Measurements from ENCODE around the gene TPRN.

DNA sequence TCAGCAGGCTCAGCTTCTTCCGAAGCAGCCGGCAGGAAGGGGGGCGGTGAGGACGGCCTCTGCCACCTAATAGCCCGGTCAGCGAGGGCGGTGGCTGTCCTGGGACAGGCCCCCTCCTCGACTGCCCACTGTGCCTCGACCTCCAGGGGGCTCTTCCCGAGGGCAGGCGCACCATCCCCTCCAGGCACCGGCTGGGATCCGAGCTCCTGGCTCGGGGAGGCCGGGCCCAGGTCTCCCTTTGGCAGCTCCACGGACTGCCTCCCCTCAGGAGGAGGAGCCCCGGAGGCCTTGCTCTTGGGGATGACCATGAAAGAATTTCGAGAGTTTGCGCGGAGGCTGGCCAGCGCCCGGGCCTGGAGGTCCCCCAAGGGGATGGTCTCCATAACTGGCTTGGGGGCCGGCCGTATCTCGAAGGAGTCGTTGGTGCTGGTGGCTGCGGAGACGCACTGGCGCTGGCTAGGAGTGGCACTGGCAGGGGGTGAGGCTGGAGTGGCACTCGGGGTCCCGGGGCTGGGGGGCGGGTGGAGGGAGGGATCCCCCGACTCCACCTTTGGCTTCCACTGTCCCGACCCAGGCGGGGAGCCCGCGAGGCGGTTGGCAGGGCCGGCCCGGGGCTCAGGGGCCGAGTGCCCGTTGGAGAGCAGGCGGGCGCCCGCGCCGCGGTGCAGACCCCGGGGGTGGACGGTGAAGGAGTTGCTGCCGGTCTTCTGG, 975 bp downstream of the TPRN start:
- TF ChIP-seq, protein P1, sequence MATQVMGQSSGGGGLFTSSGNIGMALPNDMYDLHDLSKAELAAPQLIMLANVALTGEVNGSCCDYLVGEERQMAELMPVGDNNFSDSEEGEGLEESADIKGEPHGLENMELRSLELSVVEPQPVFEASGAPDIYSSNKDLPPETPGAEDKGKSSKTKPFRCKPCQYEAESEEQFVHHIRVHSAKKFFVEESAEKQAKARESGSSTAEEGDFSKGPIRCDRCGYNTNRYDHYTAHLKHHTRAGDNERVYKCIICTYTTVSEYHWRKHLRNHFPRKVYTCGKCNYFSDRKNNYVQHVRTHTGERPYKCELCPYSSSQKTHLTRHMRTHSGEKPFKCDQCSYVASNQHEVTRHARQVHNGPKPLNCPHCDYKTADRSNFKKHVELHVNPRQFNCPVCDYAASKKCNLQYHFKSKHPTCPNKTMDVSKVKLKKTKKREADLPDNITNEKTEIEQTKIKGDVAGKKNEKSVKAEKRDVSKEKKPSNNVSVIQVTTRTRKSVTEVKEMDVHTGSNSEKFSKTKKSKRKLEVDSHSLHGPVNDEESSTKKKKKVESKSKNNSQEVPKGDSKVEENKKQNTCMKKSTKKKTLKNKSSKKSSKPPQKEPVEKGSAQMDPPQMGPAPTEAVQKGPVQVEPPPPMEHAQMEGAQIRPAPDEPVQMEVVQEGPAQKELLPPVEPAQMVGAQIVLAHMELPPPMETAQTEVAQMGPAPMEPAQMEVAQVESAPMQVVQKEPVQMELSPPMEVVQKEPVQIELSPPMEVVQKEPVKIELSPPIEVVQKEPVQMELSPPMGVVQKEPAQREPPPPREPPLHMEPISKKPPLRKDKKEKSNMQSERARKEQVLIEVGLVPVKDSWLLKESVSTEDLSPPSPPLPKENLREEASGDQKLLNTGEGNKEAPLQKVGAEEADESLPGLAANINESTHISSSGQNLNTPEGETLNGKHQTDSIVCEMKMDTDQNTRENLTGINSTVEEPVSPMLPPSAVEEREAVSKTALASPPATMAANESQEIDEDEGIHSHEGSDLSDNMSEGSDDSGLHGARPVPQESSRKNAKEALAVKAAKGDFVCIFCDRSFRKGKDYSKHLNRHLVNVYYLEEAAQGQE (IDR thresholded peaks at IDR 0.05; ENCODE audit: insufficient read depth in 1 of 2, low read depth in 2 of 2, low read length in 2 of 2): no peak
- TF ChIP-seq POLR2AphosphoS5 (IDR thresholded peaks at IDR 0.05; ENCODE audit: low read depth, low read length) (no peak), SIN3A (IDR thresholded peaks at IDR 0.05; ENCODE audit: borderline replicate concordance, insufficient read depth, low read length) (no peak), TAF1 (IDR thresholded peaks at IDR 0.05; ENCODE audit: borderline replicate concordance, insufficient read depth, low read length) (no peak), FOXP2 (optimal IDR thresholded peaks at IDR 0.05; ENCODE audit: borderline replicate concordance, extremely low read depth, extremely low read length, insufficient read depth) (no peak)
